Immature natural killer cell (primary cell): ENCODE data around the gene ADCY5. TPM values are rescaled to one million over a fixed set of nuclear protein-coding genes. Genes with fewer than 3 reads are reported as not detected.
A peak's percentile ranks its signal among the peaks of the same experiment; 100 is the strongest.
"Not testable (repeated sequence)": the region's sequence is repeated elsewhere in the genome, so short reads cannot be mapped to it uniquely, and the experiment has no call there.

Source experiments
- DNase-seq, 3 donors: peaks; one replicate each; pipeline ENCODE4 v3.0.0; 2022; ENCODE audit warnings: mixed read lengths in 1 of 3
- H3K27ac Mint-ChIP-seq, 6 donors: one replicate each; pipeline ENCODE4 v1.8.0; 2020; ENCODE audit warnings: mixed read lengths in 6 of 6, mild to moderate bottlenecking in 5 of 6, inconsistent platforms in 4 of 6, moderate library complexity in 3 of 6
- H3K27me3 Mint-ChIP-seq, 3 donors: one replicate each; pipeline ENCODE4 v1.8.0; 2020 to 2021; ENCODE audit warnings: low read depth in 3 of 3, mild to moderate bottlenecking in 3 of 3, mixed read lengths in 3 of 3, moderate library complexity in 3 of 3, inconsistent platforms in 1 of 3
- H3K36me3 Mint-ChIP-seq, 3 donors: one replicate each; pipeline ENCODE4 v1.8.0; 2020; ENCODE audit warnings: mixed read lengths in 3 of 3, inconsistent platforms in 2 of 3, mild to moderate bottlenecking in 2 of 3
- H3K4me1 Mint-ChIP-seq, 2 donors: one replicate each; pipeline ENCODE4 v1.8.0; 2020; ENCODE audit warnings: inconsistent platforms in 2 of 2, mild to moderate bottlenecking in 2 of 2, mixed read lengths in 2 of 2, moderate library complexity in 1 of 2
- H3K4me3 Mint-ChIP-seq, 5 donors: one replicate each; pipeline ENCODE4 v1.8.0; 2020; ENCODE audit warnings: mild to moderate bottlenecking in 5 of 5, mixed read lengths in 5 of 5, inconsistent platforms in 3 of 5, moderate library complexity in 3 of 5
- H3K9me3 Mint-ChIP-seq, 6 donors: one replicate each; pipeline ENCODE4 v1.8.0; 2020; ENCODE audit warnings: mild to moderate bottlenecking in 6 of 6, mixed read lengths in 6 of 6, inconsistent platforms in 4 of 6, moderate library complexity in 3 of 6
- polyA plus RNA-seq, 3 donors: library from polyadenylated mRNA; unstranded; fragments of 300-500 nt; fragmentation: Illumina TruSeq; gene quantifications; one replicate each; pipeline ENCODE4 v1.2.3, GENCODE V29; 2021

ADCY5 gene
- under 1 TPM in 1 of 3 donors, not detected in 2; 0.03 TPM for polyA plus RNA-seq

DNA sequence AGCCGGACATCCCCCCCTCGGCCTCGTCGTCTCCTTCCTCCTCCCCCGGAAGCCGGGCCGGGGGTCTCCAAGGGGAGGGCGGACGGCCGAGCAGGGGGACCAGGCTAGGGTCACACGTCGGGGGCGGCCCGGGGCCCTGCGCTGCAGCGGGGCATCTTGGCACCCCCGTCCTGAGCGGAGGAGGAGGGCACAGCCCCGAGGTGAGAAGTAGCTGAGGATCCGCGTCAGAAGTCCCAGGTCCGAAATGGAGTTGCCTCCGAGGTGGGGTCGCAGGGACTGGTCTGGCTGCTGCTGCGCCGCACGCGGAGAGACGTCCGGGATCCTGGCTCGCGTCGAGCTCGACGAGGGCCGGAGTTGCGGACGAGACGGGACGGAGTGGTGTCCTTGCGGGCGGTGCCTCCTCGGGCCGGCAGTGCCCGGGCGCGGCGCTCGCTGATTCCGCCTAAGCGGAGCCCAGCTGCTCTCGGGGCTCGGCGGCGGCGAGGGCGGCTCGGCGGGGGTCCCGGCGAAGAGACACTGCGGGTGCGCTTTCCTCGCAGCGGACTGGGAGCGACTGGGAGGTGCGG lies at the start of gene ADCY5:
TSS of gene ADCY5 (minus strand) at position 555 of the 566 bp plus-strand sequence. CDS start at position 10, 545 bp downstream.
- Mint-ChIP-seq H3K4me3 (peak within 1 kb of the TSS in 4 of 5 donors; percentile 54 to 71 (median 66)), H3K9me3 (peaks cover 0 to 2% (median 0%) of the 10 kb centered on the region in 6 donors), H3K4me1 (peaks cover 9 to 17% of the 10 kb centered on the region in 2 donors), H3K27me3 (peaks cover 11 to 29% (median 26%) of the 10 kb centered on the region in 3 donors), H3K36me3 (no peaks in the 10 kb centered on the region), H3K27ac (no peak within 1 kb of the TSS)
- DNase-seq, result peak in 1 of 3 donors; percentile 9

DNA sequence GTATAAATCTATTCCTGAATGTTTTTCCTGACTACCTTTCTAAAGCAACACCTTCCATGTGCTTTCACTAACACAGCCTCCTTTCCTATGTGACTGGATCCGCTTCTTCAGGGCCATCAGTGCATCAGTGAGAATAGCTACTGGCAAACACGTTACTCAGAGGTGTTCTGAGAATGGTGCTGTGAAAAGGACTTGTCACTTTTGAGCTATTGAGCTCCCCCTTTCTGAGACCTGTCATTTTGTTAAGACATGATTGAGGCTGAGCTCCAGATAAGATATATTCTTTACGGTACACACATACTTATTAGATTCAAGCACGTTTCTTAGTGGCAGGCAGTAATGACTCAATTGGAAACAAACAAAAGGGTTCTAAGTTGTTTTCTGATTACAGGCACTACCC lies 45.0 kb upstream of the ADCY5 start:
- peaks cover 14 to 15% of the 10 kb centered on the region in 2 donors for H3K4me1 Mint-ChIP-seq
- no peak for DNase-seq
- no peaks in the 10 kb centered on the region for H3K9me3 Mint-ChIP-seq
- H3K36me3 Mint-ChIP-seq, result peaks cover 18 to 53% (median 19%) of the 10 kb centered on the region in 3 donors
- H3K4me3 Mint-ChIP-seq, result no peak overlapping the region
- peak overlapping the region in 2 of 6 donors; percentile 6 to 27 for H3K27ac Mint-ChIP-seq
- peaks cover 0 to 5% (median 0%) of the 10 kb centered on the region in 3 donors for H3K27me3 Mint-ChIP-seq

DNA sequence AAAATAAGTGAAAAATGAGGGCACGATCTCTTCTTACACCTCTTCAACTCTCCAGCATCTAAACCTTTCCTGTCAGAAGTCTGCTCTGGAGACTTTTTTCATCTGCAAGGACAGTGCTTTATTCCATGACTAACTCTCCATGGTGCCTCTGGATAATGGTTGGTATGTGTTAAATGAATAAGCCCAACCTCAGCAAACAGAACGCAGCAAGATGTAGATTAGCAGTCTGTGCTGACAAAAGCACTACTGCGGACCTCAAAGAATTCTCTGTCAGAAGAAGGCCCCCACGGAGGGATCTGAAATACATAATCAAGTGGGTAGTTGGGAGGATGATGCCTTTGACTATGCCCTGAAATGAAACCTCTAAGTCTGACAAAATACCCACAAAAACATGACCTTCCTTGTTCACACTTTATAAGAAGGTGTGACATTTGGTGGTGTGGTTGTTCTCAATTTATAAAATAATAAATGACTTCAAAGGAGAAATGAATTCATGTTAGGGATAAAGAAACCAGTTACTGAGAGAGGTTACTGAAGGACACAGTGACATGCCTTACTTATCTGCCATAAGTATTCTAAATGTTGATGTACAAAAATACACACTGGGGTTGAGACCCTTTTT lies 43.2 kb upstream of the ADCY5 start:
- Mint-ChIP-seq H3K27me3 (peaks cover 0 to 3% (median 2%) of the 10 kb centered on the region in 3 donors), H3K27ac (peak overlapping the region in 5 of 6 donors; percentile 15 to 84 (median 58)), H3K36me3 (peaks cover 10 to 38% (median 20%) of the 10 kb centered on the region in 3 donors), H3K9me3 (no peaks in the 10 kb centered on the region), H3K4me1 (peaks cover 14 to 15% of the 10 kb centered on the region in 2 donors), H3K4me3 (peak overlapping the region in 4 of 5 donors; percentile 6 to 61 (median 38))
- DNase-seq, result peak; percentile 36 to 52 (median 46)

DNA sequence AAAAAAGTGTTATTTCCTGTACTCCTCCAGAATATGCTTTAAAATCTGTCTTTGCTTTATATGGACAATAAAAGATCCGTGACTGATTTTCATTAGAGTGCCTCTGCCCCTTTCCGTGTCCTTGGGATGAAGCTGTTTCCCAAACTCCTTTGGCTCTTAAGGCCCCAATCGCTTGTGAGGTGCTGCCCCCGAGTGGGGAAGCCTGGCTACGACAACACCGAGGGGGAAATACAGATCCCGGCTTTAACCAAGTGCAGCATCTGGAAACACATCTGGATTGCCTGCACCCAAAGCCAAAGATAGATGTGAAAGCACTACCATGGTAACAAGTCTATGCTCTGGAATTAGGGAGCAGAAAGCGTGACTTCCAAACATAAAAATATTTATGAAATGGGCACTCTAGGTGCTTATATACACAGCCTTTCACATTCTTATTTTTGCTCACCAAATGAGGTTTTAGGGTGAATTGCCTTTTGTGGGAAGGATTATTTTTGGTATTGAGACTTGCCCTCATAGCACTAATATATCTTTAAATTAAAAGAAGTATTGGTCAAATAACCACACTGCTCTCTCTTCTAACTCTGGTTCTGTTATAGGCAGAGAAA lies 40.6 kb upstream of the ADCY5 start:
- Mint-ChIP-seq H3K27me3 (peaks cover 0 to 5% (median 3%) of the 10 kb centered on the region in 3 donors), H3K36me3 (peaks cover 10 to 21% (median 16%) of the 10 kb centered on the region in 3 donors), H3K4me3 (no peak overlapping the region), H3K4me1 (peaks cover 14 to 15% of the 10 kb centered on the region in 2 donors), H3K27ac (no peak overlapping the region), H3K9me3 (no peaks in the 10 kb centered on the region)
- DNase-seq, result peak in 2 of 3 donors; percentile 14 to 16

DNA sequence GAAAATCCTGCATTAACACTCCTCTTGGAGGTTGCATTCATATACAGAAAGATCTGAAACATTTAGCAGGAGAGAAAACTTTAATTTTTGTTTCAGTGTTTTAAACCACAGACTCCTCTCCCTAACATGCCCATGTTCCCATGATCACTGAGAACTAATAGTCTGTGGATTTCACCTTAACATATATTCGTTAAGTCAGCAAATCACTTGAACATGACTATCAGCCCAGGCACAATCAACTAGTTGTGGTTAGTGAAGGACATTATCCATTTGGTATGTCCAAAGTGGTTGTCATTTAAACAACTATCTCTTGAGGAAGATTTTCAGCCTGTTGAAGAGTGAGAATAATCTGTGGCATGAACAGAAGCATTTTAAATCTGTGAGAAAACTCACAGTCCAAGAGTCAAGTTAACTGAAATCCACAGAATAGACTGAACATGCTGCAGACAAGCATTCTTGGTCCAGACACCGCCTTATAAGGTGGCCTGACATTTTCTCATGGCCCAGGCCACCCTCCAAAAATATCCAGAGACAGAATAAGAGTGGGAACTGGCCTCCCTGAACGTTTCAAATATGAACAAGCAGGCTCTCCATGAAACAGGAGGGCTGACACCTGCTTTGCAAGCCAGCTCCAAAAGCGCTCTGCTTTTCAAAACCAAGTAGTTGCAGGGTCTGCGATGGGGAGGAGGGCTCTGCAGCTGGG lies 39.9 kb upstream of the ADCY5 start:
- Mint-ChIP-seq H3K36me3 (peaks cover 8 to 16% (median 9%) of the 10 kb centered on the region in 3 donors), H3K4me1 (peaks cover 14 to 15% of the 10 kb centered on the region in 2 donors), H3K27ac (no peak overlapping the region), H3K27me3 (peaks cover 0 to 5% (median 3%) of the 10 kb centered on the region in 3 donors), H3K9me3 (no peaks in the 10 kb centered on the region), H3K4me3 (no peak overlapping the region)
- no peak for DNase-seq

DNA sequence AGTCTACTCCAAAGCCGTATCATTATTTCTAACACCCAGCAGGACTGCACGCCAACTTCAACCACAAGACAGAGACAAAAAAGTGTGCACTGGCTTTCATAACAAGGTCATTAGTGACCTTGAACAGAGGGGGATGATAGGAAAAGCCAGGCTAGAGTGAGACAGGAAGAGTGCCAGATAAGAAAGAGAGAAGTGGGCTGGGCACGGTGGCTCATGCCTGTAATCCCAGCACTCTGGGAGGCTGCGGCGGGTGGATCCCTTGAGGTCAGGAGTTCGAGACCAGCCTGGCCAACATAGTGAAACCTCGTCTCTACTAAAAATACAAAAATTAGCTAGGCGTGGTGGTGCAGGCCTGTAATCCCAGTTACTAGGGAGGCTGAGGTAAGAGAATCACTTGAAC lies 38.2 kb upstream of the ADCY5 start:
- not testable (repeated sequence) for H3K4me1 Mint-ChIP-seq, H3K36me3 Mint-ChIP-seq, DNase-seq, H3K4me3 Mint-ChIP-seq, H3K27me3 Mint-ChIP-seq, H3K9me3 Mint-ChIP-seq
- peak overlapping the region in 2 of 6 donors; percentile 61 to 80 for H3K27ac Mint-ChIP-seq

DNA sequence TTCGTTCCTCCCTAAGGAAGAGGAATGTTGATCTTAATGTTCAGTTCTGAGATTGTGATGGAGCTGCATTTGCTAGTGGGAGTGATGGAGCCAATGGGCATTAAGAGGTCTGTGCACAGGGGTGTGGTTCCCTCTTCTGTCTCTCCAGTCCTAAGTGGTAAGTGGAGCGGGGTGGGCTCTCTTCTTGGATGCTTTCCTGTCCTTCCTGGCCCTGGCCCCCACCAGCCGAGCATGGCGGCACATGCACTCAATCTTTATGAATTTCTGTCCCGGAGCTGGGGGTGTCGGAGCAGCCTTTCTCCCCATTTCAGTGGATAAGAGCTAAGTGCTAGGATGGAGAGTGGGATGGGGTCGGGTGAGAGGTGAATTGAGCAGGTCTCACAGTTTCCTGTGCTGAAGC lies 37.6 kb upstream of the ADCY5 start:
- no peak for DNase-seq

DNA sequence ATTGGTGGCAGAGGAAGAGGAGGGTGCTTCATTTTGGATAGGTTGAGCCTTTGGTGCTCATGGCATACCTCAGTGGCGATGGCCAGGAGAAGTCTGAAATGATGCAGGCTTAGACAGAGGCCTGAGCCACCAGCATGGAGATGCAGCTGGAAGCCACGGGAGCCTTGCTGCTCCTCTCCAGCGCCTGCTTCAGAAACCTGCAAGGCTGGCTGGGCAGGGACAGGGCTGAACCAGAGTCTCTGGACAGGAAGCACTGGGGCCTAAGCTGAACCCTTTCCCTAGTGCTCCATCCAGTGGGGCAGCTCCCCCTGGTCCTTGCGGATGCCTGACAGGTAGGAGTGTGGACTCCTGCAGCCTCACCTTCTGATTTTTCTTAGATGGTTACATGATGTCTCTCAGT lies 36.7 kb upstream of the ADCY5 start:
- Mint-ChIP-seq H3K4me3 (no peak overlapping the region), H3K9me3 (no peaks in the 10 kb centered on the region), H3K4me1 (peaks cover 0 to 3% of the 10 kb centered on the region in 2 donors), H3K27ac (no peak overlapping the region), H3K36me3 (peaks cover 0 to 4% (median 0%) of the 10 kb centered on the region in 3 donors), H3K27me3 (peaks cover 3 to 6% (median 5%) of the 10 kb centered on the region in 3 donors)
- no peak for DNase-seq

More for the DNA sequence above, 37.6 kb upstream of the ADCY5 start:
- no peaks in the 10 kb centered on the region for H3K4me1 Mint-ChIP-seq
- no peaks in the 10 kb centered on the region for H3K9me3 Mint-ChIP-seq
- peaks cover 0 to 5% (median 3%) of the 10 kb centered on the region in 3 donors for H3K27me3 Mint-ChIP-seq
- peaks cover 3 to 4% (median 4%) of the 10 kb centered on the region in 3 donors for H3K36me3 Mint-ChIP-seq
- H3K4me3 Mint-ChIP-seq, result no peak overlapping the region
- H3K27ac Mint-ChIP-seq, result no peak overlapping the region

DNA sequence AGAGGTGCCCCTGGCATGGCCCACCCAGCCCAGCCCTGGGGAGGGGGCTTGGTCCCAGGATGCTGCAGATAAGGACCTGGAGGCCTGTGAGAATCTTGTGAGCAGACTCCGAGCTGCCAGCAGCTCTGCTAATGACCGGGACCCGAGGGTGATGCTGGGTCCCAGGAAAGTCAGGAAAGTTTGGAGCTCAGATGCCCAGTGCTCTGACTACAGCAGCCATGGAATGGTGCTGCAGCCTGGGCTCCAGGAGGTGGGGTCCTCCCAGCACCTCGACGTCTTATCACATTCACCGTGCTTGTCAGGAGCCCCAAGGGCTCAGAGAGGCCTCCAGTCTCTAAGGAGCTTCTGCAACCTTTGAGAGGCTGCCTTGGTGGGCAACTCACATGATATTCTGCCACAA lies 34.3 kb upstream of the ADCY5 start:
- Mint-ChIP-seq H3K27me3 (peaks cover 2 to 6% (median 3%) of the 10 kb centered on the region in 3 donors), H3K36me3 (peaks cover 0 to 4% (median 0%) of the 10 kb centered on the region in 3 donors), H3K9me3 (no peaks in the 10 kb centered on the region), H3K4me1 (peaks cover 0 to 5% of the 10 kb centered on the region in 2 donors), H3K27ac (no peak overlapping the region), H3K4me3 (no peak overlapping the region)
- no peak for DNase-seq

DNA sequence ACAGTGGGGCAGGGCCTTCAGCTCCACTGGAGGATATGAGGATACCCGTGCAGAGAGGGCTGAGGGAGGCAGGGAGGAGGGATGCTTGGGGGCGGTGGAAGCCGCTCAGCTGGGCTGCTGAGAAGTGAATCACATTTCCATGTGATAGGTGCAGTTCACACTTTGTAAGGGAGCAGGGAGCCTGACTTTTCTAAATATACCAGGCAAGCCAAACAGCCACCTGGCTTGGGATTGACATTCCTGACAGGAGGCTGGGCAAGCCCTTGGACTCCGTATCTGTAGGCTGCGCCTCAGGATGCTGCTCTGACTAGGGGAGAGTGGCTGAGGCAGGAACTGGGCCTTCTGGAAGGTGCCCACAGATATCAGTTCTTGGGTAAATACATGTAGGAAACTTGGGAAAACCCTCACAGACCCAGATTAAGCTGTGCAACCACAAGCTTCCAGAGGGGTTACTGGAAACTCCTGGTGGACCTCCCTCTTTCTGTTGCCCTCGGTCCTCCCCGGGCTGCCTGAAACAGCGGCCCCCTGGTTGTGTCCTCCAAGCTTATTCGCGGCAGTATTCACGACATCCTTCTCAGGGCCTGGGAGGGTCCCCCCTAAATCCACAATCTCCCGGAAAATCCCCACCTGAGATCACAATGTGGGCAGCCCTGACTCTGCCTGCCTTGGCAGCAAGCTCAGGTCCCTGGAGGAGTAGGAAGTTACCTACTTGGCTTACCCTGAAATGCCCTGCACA lies 33.0 kb upstream of the ADCY5 start:
- H3K36me3 Mint-ChIP-seq, result no peaks in the 10 kb centered on the region
- no peak overlapping the region for H3K27ac Mint-ChIP-seq
- H3K27me3 Mint-ChIP-seq, result peaks cover 2 to 8% (median 6%) of the 10 kb centered on the region in 3 donors
- H3K4me1 Mint-ChIP-seq, result peaks cover 0 to 7% of the 10 kb centered on the region in 2 donors
- H3K9me3 Mint-ChIP-seq, result no peaks in the 10 kb centered on the region
- DNase-seq, result no peak
- H3K4me3 Mint-ChIP-seq, result no peak overlapping the region

DNA sequence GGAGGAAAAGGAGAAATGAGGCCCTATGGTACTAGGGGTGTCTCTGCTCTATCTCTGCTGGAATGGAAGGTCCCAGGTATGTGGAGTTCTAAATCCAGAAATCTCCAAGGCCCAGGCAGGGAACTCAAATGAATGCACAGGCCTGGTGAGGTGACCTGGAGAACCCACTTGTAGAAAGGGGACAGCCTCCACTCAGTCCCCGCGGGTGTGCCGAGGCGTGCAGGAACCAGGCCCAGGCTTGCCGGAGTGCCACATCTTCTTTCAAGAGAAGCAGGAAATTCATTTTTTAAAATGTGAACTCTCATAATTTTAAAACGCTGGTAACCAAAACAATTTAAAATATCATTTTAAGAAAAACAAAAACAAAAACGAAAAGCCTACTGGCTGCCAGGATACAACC lies 32.2 kb upstream of the ADCY5 start:
- Mint-ChIP-seq H3K4me3 (no peak overlapping the region), H3K4me1 (peaks cover 0 to 7% of the 10 kb centered on the region in 2 donors), H3K27me3 (peaks cover 2 to 10% (median 6%) of the 10 kb centered on the region in 3 donors), H3K36me3 (no peaks in the 10 kb centered on the region), H3K27ac (no peak overlapping the region), H3K9me3 (no peaks in the 10 kb centered on the region)
- DNase-seq, result no peak

DNA sequence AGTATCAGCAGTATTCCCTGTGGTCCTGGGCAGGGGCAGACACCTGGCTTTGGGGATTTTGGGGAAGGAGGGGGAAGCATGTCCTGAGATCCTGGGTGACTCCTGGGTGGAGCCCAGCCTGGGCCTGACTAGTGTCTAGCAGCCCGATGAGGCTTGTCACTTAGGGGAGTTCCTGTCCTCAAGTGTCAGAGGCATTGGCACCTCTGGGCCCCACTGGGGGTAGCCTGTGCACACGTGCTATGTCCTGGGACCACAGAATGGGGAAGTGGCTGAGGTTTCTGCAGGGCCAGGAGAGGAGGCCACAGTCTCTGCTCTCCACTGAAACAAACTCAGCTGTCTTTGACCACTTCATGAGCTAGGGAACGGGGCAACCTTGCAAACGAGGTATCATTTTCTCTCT lies 31.5 kb upstream of the ADCY5 start:
- H3K4me3 Mint-ChIP-seq, result no peak overlapping the region
- H3K4me1 Mint-ChIP-seq, result peaks cover 0 to 7% of the 10 kb centered on the region in 2 donors
- no peaks in the 10 kb centered on the region for H3K9me3 Mint-ChIP-seq
- DNase-seq, result peak; percentile 9 to 12 (median 10)
- peaks cover 5 to 12% (median 6%) of the 10 kb centered on the region in 3 donors for H3K27me3 Mint-ChIP-seq
- H3K36me3 Mint-ChIP-seq, result no peaks in the 10 kb centered on the region
- no peak overlapping the region for H3K27ac Mint-ChIP-seq

DNA sequence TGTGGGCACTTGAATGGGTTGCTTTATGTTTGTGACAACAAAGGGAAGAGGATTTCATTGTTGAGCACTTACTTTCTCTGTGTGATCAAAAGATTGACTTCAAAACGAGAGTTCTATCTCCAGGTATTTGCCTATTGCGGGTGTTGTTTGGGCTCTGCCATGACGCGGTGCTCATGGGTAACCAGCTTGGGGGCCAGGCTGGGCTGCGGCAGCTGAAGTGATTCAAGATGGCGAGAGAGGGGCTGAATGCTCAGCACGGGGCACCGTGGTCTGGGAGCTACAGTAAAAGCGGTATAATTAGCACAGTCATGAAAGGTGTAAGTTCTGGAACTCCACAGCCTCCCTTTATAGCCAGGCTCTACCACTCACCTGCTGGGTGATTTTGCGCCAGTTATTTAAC lies 31.0 kb upstream of the ADCY5 start:
- Mint-ChIP-seq H3K4me3 (no peak overlapping the region), H3K27me3 (peaks cover 6 to 10% (median 6%) of the 10 kb centered on the region in 3 donors), H3K27ac (no peak overlapping the region)

More for the DNA sequence above, 31.0 kb upstream of the ADCY5 start:
- no peaks in the 10 kb centered on the region for H3K36me3 Mint-ChIP-seq
- no peak for DNase-seq
- H3K9me3 Mint-ChIP-seq, result no peaks in the 10 kb centered on the region
- H3K4me1 Mint-ChIP-seq, result peaks cover 0 to 7% of the 10 kb centered on the region in 2 donors
